Measurements from ENCODE around the gene MIEF1.

DNA sequence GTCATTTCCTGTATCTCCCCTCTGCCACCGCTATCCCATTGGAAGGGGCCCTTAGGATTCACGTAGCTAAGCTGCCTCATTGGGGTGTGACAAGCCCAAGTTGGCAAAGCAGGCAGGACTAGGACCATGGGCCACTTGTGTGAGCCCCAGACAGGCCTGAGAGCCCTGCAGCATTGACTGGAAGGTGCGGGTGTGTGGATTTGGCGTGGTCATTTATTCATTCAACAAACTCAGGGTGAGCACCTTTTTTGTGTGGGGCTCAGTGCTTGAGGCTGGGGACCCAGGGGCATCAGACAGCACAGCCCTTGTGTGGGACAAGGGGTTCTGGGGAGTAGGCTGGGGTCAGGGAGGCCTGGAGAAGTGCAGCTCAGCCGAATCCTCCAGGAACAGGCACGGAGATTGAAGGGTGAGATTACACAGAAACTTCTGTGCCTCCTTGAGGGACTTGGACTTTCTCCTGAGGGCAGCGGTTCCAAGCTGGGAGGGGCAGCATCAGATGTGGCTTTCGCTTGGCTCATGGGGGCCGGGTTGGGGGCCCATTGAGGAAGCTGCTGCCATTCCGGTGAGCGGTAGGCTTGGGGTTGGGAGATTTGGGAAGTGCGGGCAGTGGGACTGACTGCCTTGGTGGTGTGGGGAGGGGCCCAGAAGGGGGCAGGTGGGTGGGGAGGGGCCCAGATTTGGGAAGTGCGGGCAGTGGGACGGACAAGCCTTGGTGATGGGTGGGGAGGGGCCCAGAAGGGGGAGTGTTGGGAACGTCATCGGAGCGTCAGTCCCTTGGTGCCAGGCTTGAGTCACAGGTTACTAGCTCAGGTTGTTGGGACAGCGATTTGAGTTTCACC is 33.4 kb upstream of the MIEF1 start:
- no peak for TF ChIP-seq ZC3H10 (CRISPR knock-in tag; IDR thresholded peaks at IDR 0.05)
- no peak for TF ChIP-seq TCF4 (CRISPR knock-in tag; IDR thresholded peaks at IDR 0.05; ENCODE audit: borderline replicate concordance)
- TF ChIP-seq BACH2 (CRISPR knock-in tag; IDR thresholded peaks at IDR 0.05; ENCODE audit: borderline replicate concordance), result no peak
- no peak for TF ChIP-seq ZFP3 (CRISPR knock-in tag; IDR thresholded peaks at IDR 0.05)
- TF ChIP-seq, protein P1, sequence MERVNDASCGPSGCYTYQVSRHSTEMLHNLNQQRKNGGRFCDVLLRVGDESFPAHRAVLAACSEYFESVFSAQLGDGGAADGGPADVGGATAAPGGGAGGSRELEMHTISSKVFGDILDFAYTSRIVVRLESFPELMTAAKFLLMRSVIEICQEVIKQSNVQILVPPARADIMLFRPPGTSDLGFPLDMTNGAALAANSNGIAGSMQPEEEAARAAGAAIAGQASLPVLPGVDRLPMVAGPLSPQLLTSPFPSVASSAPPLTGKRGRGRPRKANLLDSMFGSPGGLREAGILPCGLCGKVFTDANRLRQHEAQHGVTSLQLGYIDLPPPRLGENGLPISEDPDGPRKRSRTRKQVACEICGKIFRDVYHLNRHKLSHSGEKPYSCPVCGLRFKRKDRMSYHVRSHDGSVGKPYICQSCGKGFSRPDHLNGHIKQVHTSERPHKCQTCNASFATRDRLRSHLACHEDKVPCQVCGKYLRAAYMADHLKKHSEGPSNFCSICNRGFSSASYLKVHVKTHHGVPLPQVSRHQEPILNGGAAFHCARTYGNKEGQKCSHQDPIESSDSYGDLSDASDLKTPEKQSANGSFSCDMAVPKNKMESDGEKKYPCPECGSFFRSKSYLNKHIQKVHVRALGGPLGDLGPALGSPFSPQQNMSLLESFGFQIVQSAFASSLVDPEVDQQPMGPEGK (CRISPR knock-in tag; IDR thresholded peaks at IDR 0.05; ENCODE audit: borderline replicate concordance), result no peak
- TF ChIP-seq OSR1 (CRISPR knock-in tag; IDR thresholded peaks at IDR 0.05), result no peak
- no peak for TF ChIP-seq RARB (CRISPR knock-in tag; IDR thresholded peaks at IDR 0.05)
- no peak for TF ChIP-seq ZNF565 (CRISPR knock-in tag; conservative IDR thresholded peaks at IDR 0.05; ENCODE audit: low read depth)
- no peak for TF ChIP-seq ISL1 (CRISPR knock-in tag; IDR thresholded peaks at IDR 0.05)

Measured in SK-N-SH treated with all-trans-retinoic acid at 6 μM for 48 hours (cell line).